WERI-Rb-1 (cell line): Measurements from ENCODE around the gene MOSMO.
"Not testable (repeated sequence)": the region's sequence is repeated elsewhere in the genome, so short reads cannot be mapped to it uniquely, and the experiment has no call there.

Experiments used
- DNase-seq: peaks from one replicate; pipeline ENCODE4 v3.0.0-alpha.2; 2020
- H3K27ac ChIP-seq: fragments of 250-450 bp; sonication (Bioruptor Pico); 2 replicates; pipeline ENCODE4 v1.5.1; 2020; ENCODE audit warnings: mild to moderate bottlenecking, moderate library complexity
- H3K27me3 ChIP-seq: fragments of 250-450 bp; sonication (Bioruptor Pico); 2 replicates; pipeline ENCODE4 v1.5.1; 2021; ENCODE audit warnings: mild to moderate bottlenecking, low read depth, moderate library complexity; ENCODE audit not compliant: insufficient read depth, severe bottlenecking
- H3K36me3 ChIP-seq: fragments of 250-450 bp; sonication (Bioruptor Pico); 2 replicates; pipeline ENCODE4 v1.5.1; 2020; ENCODE audit warnings: mild to moderate bottlenecking, moderate library complexity
- H3K4me3 ChIP-seq: 2 replicates; pipeline ENCODE4 v1.5.1; 2011; ENCODE audit warnings: low read depth, mild to moderate bottlenecking, control low read depth, low read length
- H3K9me3 ChIP-seq: fragments of 250-450 bp; sonication (Bioruptor Pico); 2 replicates; pipeline ENCODE4 v1.5.1; 2021; ENCODE audit warnings: mild to moderate bottlenecking, moderate library complexity; ENCODE audit not compliant: severe bottlenecking
- TF ChIP-seq, protein P1 (sequence below): IDR thresholded peaks from 2 replicates; pipeline ENCODE4 v1.5.1; 2011; ENCODE audit warnings: low read depth, mild to moderate bottlenecking, control low read depth, inconsistent platforms, low read length

The MOSMO gene

DNA sequence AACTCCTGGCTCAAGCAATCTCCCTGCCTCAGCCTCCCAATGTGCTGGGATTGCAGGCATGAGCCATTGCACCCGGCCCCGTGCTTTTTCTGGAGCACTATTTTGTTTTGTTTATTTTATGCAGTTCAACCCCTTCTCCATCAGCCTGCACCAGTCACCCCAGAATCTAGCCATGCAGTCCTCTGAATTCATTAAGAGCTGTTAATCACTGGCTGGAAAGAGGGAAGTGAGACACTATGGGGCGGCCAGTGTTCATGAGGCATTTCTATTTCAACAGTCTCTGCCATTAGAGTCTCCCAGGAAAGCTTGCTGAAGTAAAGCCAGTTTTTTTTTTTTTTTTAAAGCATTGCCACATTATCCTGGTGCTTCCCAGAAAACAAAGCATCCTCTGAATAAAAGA is 86.1 kb downstream of the MOSMO start:
- H3K27ac ChIP-seq = no peak overlapping the region
- no peak overlapping the region for H3K4me3 ChIP-seq
- TF ChIP-seq, protein P1, sequence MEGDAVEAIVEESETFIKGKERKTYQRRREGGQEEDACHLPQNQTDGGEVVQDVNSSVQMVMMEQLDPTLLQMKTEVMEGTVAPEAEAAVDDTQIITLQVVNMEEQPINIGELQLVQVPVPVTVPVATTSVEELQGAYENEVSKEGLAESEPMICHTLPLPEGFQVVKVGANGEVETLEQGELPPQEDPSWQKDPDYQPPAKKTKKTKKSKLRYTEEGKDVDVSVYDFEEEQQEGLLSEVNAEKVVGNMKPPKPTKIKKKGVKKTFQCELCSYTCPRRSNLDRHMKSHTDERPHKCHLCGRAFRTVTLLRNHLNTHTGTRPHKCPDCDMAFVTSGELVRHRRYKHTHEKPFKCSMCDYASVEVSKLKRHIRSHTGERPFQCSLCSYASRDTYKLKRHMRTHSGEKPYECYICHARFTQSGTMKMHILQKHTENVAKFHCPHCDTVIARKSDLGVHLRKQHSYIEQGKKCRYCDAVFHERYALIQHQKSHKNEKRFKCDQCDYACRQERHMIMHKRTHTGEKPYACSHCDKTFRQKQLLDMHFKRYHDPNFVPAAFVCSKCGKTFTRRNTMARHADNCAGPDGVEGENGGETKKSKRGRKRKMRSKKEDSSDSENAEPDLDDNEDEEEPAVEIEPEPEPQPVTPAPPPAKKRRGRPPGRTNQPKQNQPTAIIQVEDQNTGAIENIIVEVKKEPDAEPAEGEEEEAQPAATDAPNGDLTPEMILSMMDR = no peak
- no peak for DNase-seq
- no peaks in the 10 kb centered on the region for H3K36me3 ChIP-seq
- no peaks in the 10 kb centered on the region for H3K9me3 ChIP-seq
- no peaks in the 10 kb centered on the region for H3K27me3 ChIP-seq

DNA sequence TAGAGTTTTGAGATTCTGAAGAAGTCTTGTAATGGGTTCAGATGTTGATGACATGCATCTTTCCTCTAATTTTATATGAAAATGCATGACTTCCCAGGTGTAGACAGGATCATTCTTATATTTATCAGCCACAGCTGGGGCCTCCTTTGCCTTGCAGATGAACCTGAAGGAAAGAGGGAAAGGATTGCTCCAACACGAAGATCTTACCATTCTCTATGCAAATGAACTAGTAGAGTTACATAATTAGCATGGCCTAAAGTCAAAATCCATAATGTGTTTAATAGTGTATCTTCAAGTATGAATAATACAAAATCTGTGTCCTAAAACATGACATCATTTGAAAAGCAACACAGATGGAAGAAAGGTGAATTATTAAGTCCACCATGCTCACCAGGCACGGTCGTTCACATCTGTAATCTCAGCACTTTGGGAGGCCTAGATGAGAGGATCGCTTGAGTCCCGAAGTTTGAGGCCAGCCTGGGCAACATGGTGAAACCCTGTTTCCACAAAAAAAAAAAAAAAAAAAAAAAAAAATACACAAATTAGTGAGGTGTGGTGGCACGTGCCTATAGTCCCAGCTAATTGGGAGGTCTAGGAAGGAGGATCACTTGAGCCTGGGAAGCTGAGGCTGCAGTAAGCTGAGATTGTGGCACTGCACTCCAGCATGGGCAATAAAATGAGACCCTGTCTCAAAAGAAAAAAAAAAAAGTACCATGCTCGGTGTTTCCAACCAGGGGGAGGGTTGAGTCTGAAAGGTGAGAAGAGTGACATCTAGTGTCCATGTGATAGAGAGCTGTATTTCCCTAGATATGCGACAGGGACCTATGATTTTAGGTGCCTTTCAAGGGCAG is 90.7 kb downstream of the MOSMO start:
- no peaks in the 10 kb centered on the region for H3K27me3 ChIP-seq
- no peaks in the 10 kb centered on the region for H3K9me3 ChIP-seq
- TF ChIP-seq, protein P1 = peak; percentile 74
- H3K36me3 ChIP-seq = no peaks in the 10 kb centered on the region
- DNase-seq = no peak
- no peak overlapping the region for H3K27ac ChIP-seq
- H3K4me3 ChIP-seq = no peak overlapping the region

DNA sequence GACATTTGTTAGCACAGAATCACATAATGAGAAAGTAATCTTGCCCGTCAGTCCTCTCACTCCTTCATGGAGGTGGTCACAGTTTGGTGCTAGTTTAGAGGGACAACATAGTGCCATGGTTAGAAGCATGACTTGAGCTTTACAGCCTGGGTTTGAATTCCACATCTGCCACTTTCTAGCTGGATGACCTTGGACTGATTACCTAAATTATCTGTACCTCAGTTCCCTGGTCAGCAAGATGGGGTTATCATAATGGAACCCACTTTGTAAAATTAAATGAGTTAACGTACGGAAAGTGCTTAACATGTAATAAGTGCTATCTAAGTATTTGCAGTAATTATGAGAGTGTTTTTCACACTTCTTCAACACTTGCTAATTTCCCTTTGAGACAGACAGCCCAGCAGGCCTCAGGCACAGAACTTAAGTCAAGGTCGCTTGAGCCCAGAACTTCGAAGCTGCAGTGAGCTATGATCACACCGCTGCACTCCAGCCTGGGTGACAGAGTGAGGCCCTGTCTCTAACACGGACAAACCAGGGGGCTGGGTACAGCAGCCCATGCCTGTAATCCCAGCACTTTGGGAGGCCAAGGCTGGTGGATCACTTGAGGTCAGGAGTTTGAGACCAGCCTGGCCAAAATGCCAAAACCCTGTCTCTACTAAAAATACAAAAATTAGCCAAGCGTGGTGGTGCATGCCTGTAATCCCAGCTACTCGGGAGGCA is 91.5 kb downstream of the MOSMO start:
- no peaks in the 10 kb centered on the region for H3K27me3 ChIP-seq
- no peak for DNase-seq
- H3K4me3 ChIP-seq = no peak overlapping the region
- no peaks in the 10 kb centered on the region for H3K9me3 ChIP-seq
- no peak overlapping the region for H3K27ac ChIP-seq
- TF ChIP-seq, protein P1 = no peak
- H3K36me3 ChIP-seq = no peaks in the 10 kb centered on the region

DNA sequence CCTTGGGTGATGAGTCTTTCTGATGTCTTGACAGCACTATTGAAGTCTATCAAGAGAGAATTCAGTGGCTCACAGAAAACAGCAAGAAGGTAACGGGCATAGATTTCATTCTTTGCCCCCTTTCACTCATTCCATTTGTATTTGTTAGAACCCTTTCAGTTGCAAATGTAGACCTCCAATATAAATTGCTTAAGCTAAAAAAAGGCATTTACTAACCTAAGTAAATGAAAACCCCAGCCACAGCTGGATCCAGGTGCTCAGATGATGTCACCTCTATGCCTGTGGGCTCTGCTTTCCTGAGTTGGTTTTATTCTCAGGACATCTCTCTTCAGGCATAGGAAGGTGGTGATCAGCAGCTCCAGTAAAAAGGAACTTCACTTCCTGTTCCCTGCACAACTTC is 95.5 kb downstream of the MOSMO start:
- no peaks in the 10 kb centered on the region for H3K36me3 ChIP-seq
- H3K27ac ChIP-seq = no peak overlapping the region
- H3K9me3 ChIP-seq = no peaks in the 10 kb centered on the region
- H3K27me3 ChIP-seq = no peaks in the 10 kb centered on the region
- no peak overlapping the region for H3K4me3 ChIP-seq
- DNase-seq = no peak
- TF ChIP-seq, protein P1 = no peak

DNA sequence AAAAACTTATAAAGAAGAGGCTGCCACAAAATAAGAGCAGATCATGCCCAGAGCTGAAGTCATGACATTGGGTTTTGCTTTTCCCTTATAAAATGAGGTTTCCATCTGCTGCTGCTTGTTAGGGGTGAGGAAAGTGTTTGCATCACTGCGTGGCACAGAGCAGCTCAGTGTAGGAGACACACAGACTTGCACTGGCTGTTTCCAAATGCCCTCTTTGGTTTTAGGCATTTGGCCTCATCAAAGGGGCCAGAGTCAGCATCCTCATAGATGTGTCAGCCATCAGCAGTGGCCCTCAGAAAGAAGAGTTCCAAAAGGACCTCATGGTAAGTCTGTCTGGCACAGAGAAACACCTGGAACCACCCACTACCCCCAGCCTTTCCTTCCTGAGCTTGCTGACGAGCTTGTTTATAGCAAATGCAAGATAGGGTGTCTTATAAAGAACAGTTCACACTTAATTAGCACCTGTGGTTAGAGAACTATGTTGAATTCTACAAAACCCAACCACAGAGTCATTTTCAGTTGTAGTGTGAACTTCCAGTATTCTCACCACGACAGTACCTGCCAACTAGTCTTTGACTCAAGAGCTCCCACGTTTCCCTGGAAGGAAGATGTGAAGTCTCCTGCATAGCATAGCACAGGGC is 101.5 kb downstream of the MOSMO start:
- no peak for DNase-seq
- no peaks in the 10 kb centered on the region for H3K27me3 ChIP-seq
- TF ChIP-seq, protein P1 = no peak
- H3K27ac ChIP-seq = no peak overlapping the region
- no peak overlapping the region for H3K4me3 ChIP-seq
- H3K36me3 ChIP-seq = no peaks in the 10 kb centered on the region
- H3K9me3 ChIP-seq = no peaks in the 10 kb centered on the region

DNA sequence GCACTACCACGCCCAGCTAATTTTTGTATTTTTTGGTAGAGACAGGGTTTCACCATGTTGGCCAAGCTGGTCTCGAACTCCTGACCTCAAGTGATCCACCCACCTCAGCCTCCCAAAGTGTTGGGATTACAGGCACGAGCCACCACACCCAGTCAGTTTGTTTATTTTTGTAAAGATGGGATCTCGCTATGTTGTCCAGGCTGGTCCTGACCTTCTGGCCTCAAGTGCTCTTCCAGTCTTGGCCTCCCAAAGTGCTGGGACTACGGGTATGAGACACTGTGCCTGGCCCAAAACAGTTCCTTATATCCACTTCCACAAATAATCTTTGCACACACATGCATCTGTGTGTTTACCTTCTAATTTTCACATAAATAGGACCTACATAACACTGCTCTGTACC is 103.7 kb downstream of the MOSMO start:
- H3K27me3 ChIP-seq, H3K27ac ChIP-seq, DNase-seq, H3K4me3 ChIP-seq, H3K9me3 ChIP-seq, H3K36me3 ChIP-seq: not testable (repeated sequence)
